Fibroblast of skin of right quadriceps (primary cell): ENCODE data around the gene GZMM.

Experiments
- DNase-seq: peaks from one replicate; pipeline ENCODE4 v3.0.0-alpha.2; 2013

GZMM gene

DNA sequence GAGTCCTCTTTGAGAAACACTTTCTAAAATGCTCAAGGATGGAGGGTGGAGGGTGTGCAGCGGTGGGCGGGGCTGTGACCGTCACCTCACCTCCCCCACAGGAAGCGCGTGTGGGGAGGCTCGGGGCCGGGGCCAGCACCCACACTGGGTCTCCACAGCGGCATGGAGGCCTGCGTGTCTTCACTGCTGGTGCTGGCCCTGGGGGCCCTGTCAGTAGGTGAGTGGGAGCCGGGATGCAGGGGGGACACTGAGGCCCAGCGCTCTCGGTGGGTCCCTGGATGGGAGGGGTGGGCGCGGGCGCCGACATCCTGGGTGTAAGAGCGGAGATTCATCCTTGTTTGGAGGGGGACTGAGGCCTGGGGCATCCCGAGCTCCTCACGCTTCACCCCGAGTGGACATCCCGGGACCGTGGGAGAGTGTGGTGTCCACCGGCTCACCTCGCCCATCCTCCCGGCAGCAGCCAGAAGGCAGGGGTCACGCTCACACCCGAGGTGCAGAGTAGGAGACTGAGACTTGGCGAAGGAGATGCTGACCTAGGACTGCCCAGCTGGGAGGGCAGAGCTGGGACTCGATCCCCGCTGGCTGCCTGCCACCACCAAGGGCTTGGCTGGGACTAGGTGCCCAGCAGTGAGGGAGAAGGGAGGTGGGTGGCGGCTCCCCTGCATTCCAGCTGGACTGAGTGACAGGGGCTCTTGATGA, at the start of gene GZMM:
Gene GZMM, plus strand, starts transcription at position 144 of the 699 bp plus-strand sequence. Its CDS starts 19 bp downstream, at position 163.
- DNase-seq = no peak

DNA sequence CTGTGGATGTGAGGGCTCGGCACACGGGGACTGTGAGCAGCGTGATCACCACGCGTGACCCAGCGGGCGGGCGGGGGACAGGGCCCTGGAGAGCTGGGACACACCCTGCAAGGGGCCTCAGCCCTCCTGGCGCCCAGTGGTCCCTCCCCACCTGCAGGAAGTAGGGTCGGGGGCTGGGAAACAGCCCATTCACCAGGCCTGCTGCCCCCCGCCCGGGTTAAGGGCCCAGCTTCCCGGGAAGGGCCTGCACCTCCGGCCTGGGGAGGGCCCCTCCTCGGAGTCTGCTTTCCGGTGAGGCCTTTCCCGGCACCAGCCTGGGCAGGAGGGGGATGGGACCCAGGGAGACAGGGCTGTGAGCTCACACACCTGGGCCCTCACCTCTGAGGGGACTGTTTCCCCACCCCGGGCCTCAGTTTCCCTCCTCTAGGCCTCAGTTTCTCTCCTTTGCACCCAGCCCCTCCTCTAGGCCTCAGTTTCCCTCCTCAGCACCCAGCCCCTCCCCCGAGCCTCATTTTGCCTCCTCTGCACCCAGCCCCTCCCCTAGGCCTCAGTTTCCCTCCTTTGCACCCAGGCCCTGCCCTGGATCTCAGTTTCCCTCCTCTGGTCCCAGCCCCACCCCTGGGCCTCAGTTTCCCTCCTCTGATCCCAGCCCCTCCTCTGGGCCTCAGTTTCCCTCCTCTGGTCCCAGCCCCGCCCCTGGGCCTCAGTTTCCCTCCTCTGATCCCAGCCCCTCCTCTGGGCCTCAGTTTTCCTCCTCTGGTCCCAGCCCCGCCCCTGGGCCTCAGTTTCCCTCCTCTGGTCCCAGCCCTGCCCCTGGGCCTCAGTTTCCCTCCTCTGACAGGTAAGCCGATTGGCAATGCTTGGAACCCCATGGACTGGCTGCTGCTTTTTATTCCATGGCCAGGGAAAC, 49.4 kb upstream of the GZMM start:
- DNase-seq = no peak

DNA sequence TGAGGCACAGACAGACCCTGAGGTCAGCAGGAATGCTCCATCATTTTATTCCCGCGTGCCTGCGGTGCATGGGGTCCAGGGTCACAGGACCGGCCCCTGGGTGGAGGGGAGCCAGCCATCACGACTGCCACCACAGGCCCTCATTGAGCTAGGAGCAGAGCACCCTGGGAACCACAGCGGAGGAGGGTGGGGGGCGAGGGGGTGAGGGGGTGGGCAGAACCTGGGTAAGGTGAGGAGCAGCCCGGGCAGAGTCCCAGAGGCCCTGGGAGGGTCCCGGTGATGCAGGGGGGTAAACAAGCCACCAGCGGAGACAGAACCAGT, 48.8 kb upstream of the GZMM start:
- DNase-seq = no peak

DNA sequence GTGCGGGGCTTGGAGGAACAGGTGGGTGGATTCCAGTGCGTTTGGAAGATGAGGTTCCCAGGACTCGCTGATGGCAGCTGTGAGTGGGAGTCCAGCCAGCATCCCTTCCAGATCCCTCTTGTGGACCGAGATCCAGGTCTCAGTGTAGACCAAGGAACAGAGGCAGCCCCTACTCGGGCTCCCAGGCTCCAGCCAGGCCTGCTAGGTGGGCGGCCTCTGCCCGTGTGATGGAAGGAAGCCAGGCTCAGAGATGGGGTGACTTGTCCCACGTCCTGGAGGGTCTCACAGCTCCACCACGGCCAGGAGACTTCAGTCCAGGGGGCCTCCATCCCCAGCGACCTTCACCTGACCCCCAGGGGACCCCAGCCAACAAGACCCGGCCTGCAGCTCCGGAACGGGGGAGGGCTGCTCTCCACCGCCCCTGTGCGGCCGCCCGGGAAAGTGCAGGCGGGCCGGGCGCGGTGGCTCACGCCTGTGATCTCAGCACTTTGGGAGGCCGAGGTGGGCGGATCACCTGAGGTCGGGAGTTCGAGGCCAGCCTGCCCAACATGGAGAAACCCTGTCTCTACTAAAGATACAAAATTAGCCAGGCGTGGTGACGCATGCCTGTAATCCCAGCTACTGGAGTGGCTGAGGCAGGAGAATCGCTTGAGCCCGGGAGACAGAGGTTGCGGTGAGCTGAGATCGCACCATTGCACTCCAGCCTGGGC, 48.3 kb upstream of the GZMM start:
- DNase-seq = no peak

DNA sequence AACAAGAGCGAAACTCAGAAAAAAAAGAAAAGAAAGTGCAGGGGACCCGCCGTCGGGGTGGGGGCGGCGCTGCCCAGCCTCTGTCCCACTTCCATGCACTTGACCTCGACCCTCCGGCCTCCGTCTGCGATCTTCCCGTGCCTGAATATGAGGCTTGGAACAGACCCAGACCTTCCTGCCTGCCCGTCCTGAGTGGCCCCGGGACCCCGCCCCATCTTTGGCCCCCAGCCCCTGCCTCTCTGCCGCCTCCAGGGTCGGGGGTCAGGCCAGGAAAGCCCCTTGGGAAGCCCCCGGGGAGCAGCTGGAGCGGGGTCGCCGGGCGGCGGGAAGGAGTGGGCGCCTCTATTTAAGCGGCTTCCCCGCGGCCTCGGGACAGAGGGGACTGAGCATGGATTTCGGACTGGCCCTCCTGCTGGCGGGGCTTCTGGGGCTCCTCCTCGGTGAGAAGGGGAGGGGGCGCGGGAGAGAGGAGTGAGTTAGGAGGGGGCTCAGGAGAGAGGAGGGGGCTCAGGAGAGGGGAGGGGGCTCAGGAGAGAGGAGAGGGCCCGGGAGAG, 47.7 kb upstream of the GZMM start, which contains the start of gene MADCAM1:
Gene MADCAM1, plus strand, starts transcription at position 375 of the 554 bp plus-strand sequence. Its CDS starts 14 bp downstream, at position 389.
- DNase-seq = no peak

DNA sequence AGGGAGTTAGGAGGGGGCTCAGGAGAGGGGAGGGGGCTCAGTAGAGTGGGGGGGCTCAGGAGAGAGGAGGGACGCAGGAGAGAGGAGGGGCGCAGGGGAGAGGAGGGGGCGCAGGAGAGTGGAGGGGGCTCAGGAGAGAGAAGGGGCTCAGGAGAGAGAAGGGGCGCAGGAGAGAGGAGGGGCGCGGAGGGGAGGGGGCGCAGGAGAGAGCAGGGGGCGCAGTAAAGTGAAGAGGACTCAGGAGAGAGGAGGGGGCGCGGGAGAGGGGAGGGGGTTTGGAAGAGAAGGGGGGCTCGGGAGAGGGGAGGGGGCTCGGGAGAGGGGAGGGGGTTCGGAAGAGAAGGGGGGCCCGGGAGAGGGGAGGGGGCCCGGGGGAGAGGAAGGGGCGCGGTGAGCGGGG, 46.9 kb upstream of the GZMM start:
- DNase-seq = no peak

DNA sequence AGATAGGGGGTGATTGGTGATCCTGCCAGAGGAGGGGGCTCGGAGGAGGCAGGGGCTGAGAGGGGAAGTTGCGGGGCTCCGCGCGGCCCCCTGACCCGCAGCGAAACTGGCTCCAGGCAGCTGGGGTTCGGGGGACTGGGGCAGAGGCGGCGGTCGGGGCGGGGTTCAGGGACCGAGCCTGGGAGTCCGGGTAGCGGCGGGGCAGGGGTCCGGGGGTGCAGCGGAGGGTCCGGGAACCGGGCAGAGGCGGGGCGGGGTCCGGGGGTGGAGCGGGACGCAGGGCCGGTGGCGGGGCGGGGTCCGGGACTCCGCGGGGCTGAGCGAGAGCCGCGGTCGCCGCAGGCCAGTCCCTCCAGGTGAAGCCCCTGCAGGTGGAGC, 46.4 kb upstream of the GZMM start:
- no peak for DNase-seq

DNA sequence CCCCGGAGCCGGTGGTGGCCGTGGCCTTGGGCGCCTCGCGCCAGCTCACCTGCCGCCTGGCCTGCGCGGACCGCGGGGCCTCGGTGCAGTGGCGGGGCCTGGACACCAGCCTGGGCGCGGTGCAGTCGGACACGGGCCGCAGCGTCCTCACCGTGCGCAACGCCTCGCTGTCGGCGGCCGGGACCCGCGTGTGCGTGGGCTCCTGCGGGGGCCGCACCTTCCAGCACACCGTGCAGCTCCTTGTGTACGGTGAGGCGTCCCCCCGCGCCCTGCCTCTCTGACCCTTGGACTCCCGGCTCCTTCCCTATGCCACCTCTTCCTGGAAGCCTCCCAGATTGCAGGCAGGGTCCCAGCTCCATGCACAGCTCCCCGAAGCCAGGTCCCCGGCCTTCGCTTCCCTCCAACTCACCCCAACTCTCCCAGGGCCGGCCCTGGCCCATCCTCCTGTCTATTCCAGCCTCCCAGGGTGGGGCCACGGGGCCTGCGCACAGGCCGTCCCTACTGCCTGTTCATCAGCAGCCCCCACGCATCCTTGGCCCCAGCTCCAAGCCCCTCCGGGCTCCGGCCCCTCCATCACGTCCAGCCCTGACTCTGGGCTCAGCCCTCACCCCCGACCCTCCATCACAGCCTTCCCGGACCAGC, 45.9 kb upstream of the GZMM start:
- no peak for DNase-seq

DNA sequence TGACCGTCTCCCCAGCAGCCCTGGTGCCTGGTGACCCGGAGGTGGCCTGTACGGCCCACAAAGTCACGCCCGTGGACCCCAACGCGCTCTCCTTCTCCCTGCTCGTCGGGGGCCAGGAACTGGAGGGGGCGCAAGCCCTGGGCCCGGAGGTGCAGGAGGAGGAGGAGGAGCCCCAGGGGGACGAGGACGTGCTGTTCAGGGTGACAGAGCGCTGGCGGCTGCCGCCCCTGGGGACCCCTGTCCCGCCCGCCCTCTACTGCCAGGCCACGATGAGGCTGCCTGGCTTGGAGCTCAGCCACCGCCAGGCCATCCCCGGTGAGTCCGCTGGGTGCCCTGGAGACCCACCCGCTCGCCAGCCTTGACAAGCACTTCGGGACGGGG, 45.4 kb upstream of the GZMM start:
- DNase-seq = no peak

DNA sequence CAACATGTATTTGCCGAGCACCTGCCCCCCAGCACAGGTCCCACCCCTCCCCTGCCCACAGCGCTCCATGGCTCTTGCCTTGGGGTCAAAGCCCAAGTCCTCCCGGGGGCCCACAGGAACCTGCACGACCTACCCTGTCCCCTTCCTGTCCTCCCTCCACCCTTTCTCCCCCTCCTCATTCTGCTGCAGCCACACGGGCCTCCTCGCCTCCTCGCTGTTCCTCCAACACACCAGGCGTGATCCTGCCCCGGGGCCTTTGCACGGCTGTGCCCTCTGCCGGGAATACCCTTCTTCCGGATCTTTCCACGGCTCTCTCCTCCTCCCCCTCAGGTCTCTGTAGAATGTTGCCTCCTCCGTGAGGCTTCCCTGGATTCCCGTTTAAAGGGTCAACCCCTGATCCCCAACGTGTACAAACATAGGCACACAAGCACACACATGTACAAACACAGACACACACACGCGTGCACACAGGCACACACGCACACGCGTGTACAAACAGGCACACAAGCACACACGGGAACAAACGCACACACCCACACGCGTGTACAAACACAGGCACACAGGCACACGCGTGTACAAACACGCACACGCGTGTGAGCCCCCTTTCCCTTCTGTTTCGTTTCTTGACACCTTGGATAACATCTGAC, 44.8 kb upstream of the GZMM start:
- no peak for DNase-seq

DNA sequence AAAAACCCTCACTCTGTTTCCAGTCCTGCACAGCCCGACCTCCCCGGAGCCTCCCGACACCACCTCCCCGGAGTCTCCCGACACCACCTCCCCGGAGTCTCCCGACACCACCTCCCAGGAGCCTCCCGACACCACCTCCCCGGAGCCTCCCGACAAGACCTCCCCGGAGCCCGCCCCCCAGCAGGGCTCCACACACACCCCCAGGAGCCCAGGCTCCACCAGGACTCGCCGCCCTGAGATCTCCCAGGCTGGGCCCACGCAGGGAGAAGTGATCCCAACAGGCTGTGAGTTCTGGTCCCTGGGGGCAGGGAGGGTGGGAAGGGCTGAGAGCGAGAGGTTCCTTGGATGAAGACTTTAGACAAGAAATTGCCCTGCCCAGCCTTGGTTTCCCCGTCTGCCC, 42.2 kb upstream of the GZMM start:
- no peak for DNase-seq

DNA sequence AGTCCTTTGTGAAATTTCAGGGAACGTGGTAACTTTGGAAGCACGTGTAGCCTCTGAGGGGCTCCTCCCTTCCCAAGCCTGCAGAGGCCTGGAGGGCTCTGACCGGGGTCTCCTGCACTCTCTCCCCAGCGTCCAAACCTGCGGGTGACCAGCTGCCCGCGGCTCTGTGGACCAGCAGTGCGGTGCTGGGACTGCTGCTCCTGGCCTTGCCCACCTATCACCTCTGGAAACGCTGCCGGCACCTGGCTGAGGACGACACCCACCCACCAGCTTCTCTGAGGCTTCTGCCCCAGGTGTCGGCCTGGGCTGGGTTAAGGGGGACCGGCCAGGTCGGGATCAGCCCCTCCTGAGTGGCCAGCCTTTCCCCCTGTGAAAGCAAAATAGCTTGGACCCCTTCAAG, 39.2 kb upstream of the GZMM start:
- no peak for DNase-seq

DNA sequence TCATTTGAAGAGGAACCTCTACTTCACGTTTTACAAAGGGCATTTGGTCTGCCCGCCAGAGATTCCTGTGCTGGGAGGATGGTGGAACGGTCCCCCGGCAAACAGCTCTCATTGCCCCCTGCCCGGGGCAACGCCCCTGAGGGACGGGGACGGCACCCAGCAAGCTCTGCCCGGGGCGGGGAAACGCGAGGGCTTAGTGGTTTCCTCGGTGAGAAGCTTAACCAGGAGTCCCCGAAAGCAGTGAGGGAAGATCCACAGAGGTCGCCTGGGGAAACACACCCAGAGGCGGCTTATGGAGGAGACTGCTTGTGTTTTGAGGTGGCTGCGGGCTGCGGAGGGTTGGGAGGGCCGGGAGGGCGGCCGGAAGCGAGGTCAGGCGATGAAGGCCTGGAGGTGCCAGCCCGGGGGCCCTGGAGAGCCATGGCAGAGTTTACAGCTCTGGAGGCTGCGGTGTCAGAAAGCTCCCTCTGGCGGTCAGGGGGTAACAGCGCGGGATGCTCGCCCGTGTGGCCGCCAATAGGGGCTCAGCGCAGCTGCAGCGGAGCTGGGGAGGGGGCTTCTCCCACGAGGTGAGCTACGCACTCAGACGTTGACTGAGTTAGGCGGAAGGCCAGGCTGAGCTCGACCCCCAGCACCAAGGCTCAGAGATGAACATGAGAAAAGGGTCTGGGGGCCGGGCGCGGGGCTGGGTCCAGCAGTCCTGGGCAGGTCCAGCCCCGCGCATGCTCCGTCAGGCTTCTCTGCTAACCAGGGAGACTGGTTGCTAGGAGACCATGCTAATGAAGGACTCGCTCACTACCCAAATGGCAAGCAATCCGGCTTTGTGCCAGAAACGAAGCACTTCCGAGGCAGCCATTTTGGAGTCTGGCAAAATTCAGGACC, 37.2 kb upstream of the GZMM start:
- DNase-seq = peak; percentile 100

DNA sequence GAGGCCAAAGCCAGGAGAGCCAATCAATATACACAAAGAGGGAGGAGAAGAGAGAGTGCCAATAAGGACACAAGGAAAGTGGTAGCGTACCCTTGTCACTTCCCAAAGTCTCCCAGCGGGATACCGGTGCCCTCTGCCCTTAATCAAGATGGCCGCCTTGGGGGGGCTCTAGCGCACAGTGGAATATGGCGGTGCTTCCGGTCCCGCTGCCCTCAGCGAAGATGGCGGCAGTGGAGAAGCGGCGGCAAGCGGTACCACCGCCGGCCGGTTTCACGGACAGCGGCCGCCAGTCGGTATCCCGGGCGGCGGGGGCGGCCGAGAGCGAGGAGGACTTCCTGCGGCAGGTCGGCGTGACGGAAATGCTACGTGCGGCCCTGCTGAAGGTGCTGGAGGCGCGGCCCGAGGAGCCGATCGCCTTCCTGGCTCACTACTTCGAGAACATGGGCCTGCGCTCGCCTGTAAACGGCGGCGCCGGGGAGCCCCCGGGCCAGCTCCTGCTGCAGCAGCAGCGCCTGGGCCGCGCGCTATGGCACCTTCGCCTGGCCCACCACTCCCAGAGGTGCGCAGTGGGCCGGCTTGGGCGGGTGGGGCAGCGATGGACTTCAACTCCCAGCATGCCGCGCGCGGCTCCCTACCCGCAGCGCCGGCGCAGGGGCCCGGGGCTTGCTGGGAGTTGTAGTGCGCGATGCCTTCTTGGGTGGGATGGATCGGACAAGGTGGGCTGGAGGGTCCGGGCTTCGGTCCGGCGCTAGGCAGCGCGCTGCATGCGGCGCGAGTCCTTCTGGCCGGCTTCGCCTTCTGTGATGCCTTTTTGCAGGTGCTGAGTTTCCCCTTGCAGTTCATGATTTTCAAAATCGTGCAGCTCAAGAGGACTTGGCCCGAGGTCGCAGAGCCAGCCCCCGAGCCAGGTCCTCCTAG, 36.3 kb upstream of the GZMM start, which contains the start of gene TPGS1:
Gene TPGS1, plus strand, starts transcription at position 212 of the 918 bp plus-strand sequence. Its CDS starts 10 bp downstream, at position 222.
- peak; percentile 75 for DNase-seq

DNA sequence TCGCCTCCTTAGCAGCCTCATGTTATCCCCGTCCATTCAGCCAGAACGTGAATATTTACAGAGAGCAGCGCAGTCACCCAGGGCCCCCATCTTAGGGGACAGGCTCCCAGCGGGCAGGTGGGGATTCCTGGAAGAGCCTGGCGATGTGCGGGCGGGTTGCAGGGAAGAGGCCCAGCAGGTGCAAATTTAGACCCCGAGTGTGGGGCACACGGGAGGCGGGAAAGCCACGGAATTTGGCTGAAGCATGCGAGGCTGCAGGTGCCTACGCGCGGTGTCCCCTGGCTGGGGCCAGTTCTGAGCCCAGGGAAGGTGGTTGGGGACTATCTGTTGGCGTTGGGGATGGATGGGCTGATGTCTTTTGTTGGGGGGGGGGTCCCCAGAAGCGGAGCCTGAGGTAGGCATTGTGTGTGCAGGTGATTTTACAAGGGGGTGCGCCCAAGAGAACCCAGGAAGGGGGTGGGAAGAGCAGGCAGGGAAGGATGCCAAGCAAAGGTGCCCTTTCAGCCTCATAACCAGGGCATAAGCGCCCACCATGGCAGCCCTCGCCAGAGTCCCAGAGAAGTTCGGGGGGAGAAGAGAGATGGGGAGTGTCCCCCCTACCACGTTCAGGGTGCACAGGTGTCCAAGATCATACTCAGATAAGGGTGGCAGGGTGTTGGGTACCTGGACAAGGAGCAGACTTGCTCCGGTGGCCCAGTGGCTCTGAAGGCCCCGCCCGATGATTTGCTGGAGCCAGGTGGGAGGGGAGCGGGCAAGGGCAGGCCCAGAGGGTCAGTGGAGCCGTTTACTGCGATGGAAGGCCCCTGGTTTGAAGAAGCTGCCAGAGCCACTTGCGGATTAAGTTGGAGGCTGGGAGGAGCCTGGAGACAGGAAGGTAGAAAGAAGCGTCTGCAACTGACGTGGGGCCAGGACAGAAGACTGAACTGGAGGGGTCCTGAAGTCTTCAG, 35.4 kb upstream of the GZMM start:
- DNase-seq = no peak

DNA sequence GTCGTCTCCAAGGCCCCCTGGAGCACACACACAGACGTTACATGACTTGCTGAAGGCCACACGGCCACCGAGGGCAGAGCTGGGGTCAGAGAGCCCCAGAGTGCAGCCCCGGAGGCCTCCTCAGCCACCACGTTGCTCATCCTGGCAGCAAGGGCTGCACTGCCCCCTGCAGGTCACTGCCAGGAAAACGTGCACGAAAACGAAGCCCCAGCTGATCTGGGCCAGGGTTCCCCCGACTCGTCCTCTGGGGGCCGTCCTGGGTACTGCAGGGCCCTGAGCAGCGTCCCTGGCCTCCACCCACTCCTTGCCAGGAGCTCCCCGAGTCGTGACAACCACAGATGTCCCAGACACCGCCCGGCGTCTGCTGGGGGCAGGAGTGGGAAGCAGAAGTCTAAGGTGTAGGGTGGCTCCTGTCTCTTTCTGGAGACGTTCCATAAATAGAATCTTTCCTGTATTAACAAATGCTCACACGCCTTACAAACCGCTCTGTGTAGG, 33.2 kb upstream of the GZMM start:
- DNase-seq = peak; percentile 89

DNA sequence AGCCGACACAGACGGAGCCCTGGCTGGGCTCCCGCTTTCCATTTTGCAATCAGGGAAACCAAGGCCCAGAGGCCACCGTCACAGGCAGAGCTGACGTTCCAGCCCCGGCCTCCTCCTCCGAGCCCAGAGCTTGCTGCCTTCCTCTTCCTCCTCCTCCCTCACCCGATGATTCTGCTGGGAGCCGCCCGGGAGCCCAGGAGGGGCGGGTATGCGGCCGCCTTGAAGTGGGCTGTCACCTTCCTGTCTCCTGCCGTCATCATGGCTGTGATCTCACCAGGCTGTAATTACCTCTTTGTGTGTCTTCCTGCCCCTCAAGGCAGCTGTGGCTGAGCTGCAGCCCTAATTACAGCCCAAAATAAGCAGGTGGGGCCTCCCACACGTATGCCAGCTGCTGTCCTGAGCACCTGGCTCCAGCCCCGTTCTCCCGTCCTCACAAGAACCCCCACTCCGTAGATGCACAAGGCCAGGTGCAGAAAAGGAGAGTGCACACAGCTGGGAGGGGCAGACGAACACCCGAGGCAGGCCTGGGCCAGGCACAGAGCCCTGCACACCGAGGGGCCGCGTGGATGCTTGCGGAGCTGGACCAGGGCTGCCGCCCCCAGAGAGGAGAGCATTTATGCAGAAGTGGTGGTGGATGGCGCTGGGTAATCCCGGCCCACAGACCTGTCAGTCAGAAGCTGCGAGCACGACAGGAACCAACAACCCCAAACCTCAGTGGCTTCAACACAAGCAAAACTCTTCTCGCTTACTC, 32.6 kb upstream of the GZMM start:
- peak; percentile 85 for DNase-seq
